G401 (cell line): ENCODE results near the gene HLF. TPM values are rescaled to one million over a fixed set of nuclear protein-coding genes. Genes with fewer than 3 reads are reported as not detected.
"Not testable (repeated sequence)": the region's sequence is repeated elsewhere in the genome, so short reads cannot be mapped to it uniquely, and the experiment has no call there.

Experiments
- DNase-seq: peaks from one replicate; pipeline ENCODE4 v3.0.0-alpha.2; 2015; ENCODE audit warnings: low spot score
- in situ Hi-C: cut with HindIII; loops from 2 replicates; pipeline ENCODE4 v1.10.0; 2016; ENCODE audit warnings: low sequenced_read_pairs, mixed read lengths
- total RNA-seq: library from RNA; depleted of rRNA; stranded (reverse); fragments of >200 nt; shearing (Covaris generic); gene quantifications from 2 replicates; pipeline ENCODE4 v1.2.3, GENCODE V29; 2014

HLF gene
- total RNA-seq, 1 experiment from 2014 or later = 0.95 TPM

DNA sequence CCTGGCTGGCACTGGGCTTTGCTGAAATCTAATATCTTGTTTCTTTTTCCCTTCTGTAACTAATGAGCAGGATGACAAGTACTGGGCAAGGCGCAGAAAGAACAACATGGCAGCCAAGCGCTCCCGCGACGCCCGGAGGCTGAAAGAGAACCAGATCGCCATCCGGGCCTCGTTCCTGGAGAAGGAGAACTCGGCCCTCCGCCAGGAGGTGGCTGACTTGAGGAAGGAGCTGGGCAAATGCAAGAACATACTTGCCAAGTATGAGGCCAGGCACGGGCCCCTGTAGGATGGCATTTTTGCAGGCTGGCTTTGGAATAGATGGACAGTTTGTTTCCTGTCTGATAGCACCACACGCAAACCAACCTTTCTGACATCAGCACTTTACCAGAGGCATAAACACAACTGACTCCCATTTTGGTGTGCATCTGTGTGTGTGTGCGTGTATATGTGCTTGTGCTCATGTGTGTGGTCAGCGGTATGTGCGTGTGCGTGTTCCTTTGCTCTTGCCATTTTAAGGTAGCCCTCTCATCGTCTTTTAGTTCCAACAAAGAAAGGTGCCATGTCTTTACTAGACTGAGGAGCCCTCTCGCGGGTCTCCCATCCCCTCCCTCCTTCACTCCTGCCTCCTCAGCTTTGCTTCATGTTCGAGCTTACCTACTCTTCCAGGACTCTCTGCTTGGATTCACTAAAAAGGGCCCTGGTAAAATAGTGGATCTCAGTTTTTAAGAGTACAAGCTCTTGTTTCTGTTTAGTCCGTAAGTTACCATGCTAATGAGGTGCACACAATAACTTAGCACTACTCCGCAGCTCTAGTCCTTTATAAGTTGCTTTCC lies 56.0 kb downstream of the HLF start:
- in situ Hi-C loops = no loop called here
- DNase-seq = no peak

GRCh38 chr17:55321427-55322060 lies 56.8 kb downstream of the HLF start:
- in situ Hi-C loops = no loop called here
- DNase-seq = no peak

DNA sequence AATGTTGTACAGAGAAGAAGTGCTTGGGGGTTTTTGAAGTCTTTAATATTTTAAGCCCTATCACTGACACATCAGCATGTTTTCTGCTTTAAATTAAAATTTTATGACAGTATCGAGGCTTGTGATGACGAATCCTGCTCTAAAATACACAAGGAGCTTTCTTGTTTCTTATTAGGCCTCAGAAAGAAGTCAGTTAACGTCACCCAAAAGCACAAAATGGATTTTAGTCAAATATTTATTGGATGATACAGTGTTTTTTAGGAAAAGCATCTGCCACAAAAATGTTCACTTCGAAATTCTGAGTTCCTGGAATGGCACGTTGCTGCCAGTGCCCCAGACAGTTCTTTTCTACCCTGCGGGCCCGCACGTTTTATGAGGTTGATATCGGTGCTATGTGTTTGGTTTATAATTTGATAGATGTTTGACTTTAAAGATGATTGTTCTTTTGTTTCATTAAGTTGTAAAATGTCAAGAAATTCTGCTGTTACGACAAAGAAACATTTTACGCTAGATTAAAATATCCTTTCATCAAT lies 57.8 kb downstream of the HLF start:
- DNase-seq = no peak
- in situ Hi-C loops = no loop called here

- in situ Hi-C loops = no loop called here
- no peak for DNase-seq
Observed at GRCh38 chr17:55323518-55324295, 58.9 kb downstream of the HLF start.

- in situ Hi-C loops = no loop called here
- DNase-seq = no peak
Observed at GRCh38 chr17:55324296-55324978, 59.7 kb downstream of the HLF start.

DNA sequence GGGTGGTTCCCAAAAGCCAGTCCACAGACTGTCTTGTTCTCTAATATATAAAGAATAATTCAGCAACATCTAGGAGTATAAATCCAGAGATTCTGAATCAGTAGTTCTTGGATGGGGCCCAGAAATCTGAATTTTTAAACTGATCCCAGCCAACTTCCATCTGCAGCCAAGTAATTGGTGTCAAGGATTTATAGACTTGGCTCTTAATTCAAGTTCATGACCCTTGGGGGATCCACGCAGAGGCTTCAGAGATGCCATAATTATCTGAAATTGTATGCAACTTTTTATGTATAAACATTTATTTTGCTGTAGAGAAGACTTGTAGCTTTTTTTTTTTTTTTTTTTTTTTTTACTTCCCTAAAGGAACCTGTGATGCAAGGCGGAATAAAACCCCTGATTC lies 60.6 kb downstream of the HLF start:
- DNase-seq = no peak
- in situ Hi-C loops = no loop called here

GRCh38 chr17:55326030-55326429 lies 61.3 kb downstream of the HLF start:
- DNase-seq = no peak
- in situ Hi-C loops = no loop called here

DNA sequence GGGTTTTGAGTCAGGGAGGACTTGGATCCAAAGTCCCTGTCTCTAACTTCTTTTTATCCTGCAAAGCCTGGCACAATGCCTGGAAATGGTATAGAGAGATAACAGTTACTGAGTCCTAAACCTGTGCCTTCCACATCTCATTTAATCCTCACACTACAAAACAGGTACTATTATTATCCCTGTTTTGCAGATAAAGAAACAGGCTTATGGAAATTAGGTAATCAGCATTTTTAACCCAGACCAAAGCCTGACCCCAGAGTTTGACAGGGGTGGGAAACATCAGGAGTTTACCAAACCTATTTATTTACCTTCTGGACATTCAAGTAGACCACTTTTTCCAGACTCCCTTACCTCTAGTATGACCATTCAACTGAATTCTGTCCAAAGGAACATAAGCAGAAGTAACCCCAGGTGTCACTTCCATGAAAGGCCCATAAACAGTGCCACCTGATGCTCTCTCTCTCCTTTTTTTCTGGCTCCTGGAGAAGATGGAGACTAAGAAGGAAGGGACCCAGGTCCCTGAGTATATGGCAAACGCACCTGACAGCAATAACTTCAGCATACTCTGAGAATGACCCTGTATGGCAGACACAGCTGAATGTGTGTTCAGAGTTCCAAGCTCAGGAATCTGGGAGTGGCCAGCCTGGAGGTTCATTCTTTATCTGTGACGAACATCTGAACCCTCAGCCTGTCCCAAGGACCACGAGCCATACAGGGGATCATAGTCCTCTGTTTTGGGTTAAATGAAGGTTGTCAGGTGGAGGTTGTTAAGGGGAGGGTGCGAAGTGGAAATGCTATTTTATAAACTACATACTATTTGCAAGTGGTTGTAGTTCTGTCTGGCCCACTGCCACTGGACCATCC lies 62.7 kb downstream of the HLF start:
- DNase-seq = no peak
- in situ Hi-C loops = no loop called here

DNA sequence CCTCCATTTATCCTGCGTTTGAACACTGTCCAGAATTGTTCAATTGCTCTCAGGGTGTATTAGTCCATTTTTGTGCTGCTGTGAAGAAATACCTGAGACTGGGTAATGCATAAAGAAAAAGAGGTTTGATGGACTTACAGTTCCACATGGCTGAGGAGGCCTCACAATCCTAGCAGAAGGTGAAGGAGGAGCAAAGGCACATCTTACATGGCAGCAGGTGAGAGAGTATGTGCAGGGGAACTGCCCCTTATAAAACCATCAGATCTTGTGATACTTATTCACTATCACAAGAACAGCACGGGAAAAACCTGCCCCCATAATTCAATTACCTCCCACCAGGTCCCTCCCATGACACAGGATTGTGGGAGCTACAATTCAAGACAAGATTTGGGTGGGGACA lies 63.8 kb downstream of the HLF start:
- DNase-seq, in situ Hi-C loops: not testable (repeated sequence)

GRCh38 chr17:55330344-55330933 lies 65.7 kb downstream of the HLF start:
- DNase-seq = no peak
- in situ Hi-C loops = no loop called here

GRCh38 chr17:55332296-55333041 lies 67.7 kb downstream of the HLF start:
- in situ Hi-C loops = no loop called here
- DNase-seq = no peak

DNA sequence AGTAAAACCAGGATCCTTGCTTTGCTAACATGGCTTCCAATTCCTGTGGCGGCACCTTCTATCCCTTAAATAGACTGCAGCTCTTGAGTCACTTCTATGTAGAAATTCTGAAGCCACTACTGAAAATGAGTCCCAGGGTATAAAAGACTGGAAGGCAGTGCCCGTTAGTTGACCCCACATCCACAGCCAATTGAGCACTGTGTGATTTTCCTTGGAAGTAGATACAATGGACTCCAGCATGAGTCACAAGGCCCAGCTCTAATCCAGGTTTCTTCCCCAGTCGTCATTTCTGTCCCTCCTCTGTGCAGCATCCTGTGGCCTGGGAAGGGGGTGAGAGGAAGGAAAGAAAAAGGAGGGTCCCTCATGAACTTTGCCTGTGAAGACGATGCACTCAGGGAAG lies 69.5 kb downstream of the HLF start:
- DNase-seq = no peak
- in situ Hi-C loops = no loop called here

DNA sequence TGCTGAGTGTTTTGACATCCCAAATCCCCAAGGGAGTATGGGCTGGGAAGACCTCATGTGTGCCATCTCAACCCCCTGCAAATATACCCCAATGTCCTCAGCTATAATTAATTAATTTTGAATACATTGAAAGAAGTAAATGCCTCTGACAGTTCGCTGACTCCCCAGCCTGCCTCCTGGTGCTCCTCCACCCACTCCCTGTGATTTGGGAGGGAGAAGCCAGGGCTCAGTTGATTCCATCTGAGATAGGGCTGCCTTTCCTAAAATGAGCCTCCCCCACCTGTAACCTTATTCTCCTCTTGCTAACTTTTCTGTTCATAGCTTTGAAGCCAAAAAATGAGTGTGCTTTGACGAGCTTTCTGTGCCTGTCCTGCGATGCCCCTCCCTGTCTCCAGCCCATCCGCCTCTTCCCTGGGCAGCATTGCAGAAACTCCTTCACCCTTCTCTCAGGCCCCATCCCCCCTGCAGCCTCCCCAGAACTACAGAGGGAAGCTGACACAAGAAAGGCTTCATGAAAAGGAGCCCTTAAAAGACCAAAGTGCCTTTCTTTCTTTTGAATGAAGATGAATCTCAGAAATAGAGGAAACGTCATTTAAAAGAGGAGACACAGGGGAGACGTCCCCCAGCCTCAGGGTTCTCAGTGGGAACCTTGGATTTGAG lies 70.3 kb downstream of the HLF start:
- in situ Hi-C loops = no loop called here
- no peak for DNase-seq

DNA sequence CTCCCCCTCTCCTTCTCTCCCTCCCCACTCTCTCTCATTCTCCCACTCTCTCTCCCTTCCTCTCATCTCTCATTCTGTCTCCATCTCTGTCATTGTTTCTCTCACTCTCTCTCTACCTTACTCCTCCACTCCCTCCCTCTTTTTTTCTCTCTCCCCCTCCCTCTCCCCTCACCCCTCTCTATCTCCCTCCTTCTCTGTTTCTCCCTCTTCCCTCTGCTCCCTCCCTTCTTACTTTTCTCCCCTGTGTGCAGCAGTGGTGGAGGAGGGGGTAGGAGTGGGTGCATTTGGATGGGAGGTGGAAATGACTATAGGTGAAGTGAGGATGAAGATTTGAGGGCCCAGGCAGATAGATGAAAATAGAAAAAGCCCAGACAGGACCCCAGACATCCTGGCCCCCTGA lies 70.9 kb downstream of the HLF start:
- in situ Hi-C loops = no loop called here
- DNase-seq = no peak

GRCh38 chr17:55336426-55336825 lies 71.7 kb downstream of the HLF start:
- DNase-seq = no peak
- in situ Hi-C loops = no loop called here

GRCh38 chr17:55340176-55340575 lies 75.4 kb downstream of the HLF start:
- in situ Hi-C loops = no loop called here

DNA sequence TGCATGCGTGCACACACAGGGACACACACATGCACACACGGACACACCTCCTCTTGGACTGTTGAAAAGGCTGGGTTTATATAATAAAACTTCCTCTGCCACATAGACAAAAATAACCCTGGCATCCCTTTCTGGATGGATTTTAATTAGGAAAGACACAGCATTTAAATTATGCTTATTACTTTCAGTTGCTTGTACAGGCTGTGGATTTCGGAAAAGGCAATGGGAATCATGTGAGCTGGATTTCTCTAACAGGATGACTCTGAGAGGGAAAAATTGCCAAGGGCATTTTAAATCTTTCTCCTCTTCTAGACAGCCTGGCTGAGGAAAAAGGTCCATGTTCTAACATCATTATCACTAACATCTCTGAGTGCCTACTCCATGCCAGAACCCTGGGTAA lies 75.9 kb downstream of the HLF start:
- DNase-seq = no peak
- in situ Hi-C loops = no loop called here

More at GRCh38 chr17:55340176-55340575, 75.4 kb downstream of the HLF start:
- DNase-seq = no peak
